Hippocampal formation (tissue), 2 donors: ENCODE measurements around the gene PSMB2.
"Not testable (repeated sequence)": the region's sequence is repeated elsewhere in the genome, so short reads cannot be mapped to it uniquely, and the experiment has no call there.

Experiments
- DNase-seq, 2 donors: peaks; one replicate each; lab custom pipeline; 2025; lab: John Stamatoyannopoulos, UW

PSMB2 gene

DNA sequence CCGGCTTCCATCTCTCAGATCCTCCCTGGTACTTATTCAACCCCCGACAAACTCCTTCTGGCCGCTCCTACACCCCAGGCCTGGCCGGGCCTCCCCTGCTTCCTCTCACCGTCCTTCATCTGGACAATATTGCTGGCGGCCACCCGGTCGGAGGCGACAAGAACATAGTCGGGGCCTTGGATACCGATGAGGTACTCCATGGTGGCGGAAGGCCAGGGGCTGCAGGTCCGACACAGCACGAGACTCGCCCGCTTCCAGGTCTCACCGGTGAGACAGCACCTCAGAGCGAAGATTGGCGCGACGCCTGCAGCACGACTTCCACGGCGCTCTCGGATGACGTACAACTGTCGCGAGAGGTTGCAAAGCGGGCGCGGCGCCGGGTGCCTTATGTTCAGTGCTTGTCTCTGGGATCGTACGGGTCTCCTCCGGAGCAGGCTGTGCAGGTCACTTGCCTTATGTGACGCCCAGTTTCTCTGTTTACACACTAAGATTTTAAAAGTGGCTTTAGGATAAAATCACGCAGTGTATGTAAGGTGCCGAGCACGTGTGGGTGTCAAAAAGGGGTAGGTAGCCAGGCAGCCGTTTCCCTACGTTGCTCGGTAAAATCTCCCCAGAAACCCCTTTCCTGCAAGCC is at the start of gene PSMB2:
PSMB2 (minus strand) TSS at position 294 of the 634 bp plus-strand sequence; CDS start at position 200, 94 bp downstream.
- peak; percentile 88 for DNase-seq

- DNase-seq, result no peak
These were observed 49.8 kb upstream of the PSMB2 start for GRCh38 chr1:35691080-35691479.

DNA sequence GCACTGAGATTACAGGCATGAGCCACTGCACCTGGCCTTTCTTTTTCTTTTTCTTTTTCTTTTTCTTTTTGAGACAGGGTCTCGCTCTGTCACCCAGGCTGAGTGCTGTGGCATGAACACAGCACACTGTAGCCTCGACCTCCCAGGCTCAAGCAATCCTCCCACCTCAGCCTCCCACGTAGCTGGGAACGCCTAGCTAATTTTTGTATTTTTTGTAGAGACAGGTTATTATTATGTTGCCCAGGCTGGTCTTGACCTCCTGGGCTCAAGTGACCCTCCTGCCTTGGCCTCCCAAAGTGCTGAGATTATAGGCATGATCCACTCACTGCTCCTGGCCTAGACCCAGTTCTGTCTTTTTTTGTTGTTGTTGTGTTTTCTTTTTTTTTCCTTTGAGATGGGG is 48.8 kb upstream of the PSMB2 start:
- DNase-seq, result not testable (repeated sequence)

DNA sequence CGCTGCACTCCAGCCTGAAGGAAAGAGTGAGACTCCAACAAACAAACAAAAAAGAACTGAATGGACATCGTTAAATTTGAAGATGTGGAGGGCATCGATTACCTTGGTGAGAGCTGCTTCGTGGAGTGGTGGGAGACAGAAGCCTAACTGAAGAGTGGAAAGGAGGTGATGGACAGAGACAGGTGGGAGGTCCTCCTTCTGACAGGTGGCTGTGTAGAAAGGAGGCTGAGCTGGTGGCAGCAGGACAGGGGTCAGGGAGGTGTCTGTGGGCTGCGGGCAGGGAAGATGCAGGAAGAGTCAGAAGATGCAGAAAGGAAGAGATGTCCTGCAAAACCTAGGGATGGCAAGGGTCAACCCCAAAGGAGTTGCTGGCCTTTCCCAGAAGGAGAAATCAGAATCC is 46.8 kb upstream of the PSMB2 start:
- no peak for DNase-seq

GRCh38 chr1:35683012-35683411 is 41.7 kb upstream of the PSMB2 start:
- no peak for DNase-seq

GRCh38 chr1:35680271-35680670 is 38.9 kb upstream of the PSMB2 start:
- no peak for DNase-seq

GRCh38 chr1:35675773-35676172 is 34.4 kb upstream of the PSMB2 start:
- DNase-seq, result no peak

GRCh38 chr1:35674111-35674510 is 32.8 kb upstream of the PSMB2 start:
- DNase-seq, result no peak

GRCh38 chr1:35672116-35672515 is 30.8 kb upstream of the PSMB2 start:
- DNase-seq, result no peak

GRCh38 chr1:35668506-35668905 is 27.2 kb upstream of the PSMB2 start:
- no peak for DNase-seq

DNA sequence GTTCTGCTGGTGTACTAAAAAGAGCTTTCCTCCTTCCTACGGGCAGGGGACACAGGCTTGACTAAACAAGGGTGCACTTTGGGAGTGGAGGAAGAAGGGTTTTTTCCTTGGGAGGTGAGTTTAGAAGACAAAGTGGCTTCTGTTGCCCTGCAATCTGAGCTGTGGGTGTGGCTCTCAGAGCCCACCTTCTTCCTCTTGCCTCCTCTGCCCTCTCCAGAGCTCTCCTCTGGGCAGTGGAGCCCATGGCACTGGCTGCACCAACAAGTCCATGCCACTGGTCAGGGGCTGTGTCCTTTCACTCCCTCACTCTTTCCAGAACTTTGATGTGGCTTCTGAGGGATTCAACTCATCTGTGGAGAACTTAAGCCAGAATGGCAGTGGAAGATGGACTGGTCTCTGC is 25.6 kb upstream of the PSMB2 start:
- no peak for DNase-seq

GRCh38 chr1:35666216-35666615 is 24.9 kb upstream of the PSMB2 start:
- DNase-seq, result no peak

GRCh38 chr1:35663434-35663833 is 22.1 kb upstream of the PSMB2 start:
- DNase-seq, result no peak

- no peak for DNase-seq
These were observed 20.1 kb upstream of the PSMB2 start for GRCh38 chr1:35661474-35661795.

DNA sequence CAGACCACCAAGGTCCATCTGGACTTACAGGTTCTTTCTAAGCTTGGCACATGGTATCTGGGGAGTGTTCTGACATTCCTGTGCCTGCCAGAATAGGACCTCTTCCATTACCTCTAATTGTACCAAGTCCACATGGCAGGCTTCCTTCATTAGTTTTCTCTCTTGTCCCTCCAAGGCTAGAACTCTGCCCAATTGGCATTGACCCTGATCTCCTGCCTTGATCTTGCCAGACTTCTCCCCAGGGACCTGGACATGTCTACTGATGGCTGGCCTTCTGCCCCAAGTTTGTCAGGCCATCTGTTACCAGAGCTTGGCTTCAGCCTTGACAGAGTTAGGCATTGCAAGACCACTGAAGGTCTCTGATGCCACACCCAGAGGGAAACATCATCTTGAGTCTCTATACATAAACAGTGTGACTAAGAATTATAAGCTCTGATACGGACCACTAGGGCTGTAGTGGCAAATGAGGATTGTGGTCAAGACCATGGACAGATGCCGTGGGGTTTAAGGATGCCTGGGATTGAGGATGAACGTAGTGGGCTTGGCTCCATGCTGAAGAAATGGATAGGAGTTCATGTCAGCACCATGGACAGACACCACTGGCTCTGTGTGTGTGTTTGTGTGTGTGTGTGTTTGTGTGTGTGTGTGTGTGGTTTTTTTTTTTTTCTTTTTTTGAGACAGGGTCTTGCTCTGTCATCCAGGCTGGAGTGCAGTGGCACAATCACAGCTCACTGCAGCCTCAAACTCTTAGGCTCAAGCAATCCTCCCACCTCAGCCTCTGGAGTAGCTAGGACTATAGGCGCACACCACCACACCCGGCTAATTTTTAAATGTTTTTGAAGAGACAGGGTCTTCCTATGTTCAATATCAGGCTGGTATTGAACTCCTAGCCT is 19.5 kb upstream of the PSMB2 start:
- DNase-seq, result no peak

- no peak for DNase-seq
These were observed 18.3 kb upstream of the PSMB2 start for GRCh38 chr1:35659589-35659988.

DNA sequence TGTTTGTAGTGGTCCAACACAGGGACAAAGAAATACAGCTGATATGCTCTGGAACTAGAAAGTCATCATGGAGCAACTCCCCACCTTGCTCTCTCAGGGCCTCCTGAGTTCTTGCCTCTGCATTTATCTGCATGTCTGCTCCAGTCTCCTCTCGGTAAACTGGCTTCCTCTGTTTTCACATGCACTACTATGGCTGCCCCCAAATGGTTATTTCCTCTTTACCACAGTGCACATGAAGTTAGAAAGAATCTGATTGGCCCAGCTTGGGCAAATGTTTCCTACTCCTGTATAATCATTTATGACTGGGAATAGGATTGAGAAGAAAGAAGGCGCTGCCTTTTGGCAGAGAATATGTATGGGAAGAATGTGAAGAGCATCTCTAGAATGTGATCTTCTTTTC is 16.5 kb upstream of the PSMB2 start:
- no peak for DNase-seq

DNA sequence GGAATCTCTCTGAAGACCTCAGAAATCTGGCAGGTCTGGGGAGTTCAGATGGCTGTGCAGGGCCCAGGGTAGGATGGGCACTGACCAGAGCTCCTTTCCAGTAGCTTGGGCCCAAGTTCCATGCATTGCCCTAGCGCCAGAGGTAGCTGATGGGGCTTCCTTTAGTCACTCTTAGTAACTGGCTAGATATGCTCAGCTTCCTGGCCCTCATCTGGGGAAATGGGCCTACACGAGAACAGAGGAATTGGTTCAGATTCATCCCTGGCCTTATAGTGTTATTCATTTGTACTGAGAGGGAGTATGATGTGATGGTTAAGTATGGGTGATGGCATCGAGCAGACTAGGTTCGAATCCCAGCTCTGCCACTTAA is 15.5 kb upstream of the PSMB2 start:
- no peak for DNase-seq

DNA sequence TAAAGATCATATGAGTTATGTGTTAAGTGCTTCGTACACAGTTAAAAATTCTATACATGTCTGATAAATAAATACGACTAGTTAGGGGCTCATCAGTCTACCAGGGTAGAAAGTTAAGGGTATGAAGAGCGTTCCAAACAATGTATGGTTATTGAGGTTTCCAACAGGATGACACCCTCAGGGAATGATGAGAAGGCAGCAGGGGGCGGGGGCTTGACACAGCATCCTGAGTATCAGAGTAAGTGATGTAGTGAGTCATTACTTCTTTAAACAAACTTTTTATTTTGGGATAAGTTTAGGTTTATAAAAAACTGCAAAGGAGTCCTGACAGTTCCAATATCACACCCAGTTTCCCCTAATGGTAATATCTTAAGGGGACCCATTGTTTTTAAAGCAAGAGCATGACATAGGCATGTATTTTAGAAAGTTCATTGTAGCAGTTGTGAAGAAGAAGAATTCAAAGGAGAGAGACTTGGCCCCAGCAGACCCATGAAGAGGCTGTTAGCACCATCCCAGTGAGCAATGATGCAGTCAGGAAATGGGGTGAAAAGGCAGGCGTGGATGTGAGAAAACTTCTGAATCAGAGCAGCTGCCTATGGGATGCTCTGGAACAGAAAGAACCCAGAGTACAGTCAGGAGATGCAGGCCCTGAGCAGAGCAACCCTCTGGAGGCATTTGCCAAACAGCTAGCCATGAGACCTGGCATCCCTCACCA is 15.0 kb upstream of the PSMB2 start:
- no peak for DNase-seq

GRCh38 chr1:35655196-35655595 is 13.9 kb upstream of the PSMB2 start:
- no peak for DNase-seq

- no peak for DNase-seq
These were observed 9.1 kb upstream of the PSMB2 start for GRCh38 chr1:35650416-35650815.

DNA sequence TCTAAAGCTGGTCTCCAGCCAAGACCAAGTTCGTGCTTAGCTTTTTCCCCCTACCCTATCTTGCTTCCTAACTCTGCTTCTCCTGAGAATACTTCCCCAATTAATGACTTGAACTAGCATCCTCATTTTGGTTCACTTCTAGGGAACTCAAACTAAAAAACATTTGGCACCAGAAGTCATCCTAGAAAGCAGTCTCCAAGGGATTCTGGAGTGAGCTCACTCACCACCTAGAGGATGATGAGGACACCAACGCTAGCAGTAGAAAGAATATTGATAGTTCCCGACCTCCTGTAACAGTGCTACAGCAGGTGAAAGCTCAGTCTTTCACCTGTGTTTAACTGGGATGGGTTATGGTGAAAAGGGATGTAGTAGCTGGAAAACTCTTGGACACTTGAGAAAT is 4.7 kb upstream of the PSMB2 start:
- DNase-seq, result no peak

DNA sequence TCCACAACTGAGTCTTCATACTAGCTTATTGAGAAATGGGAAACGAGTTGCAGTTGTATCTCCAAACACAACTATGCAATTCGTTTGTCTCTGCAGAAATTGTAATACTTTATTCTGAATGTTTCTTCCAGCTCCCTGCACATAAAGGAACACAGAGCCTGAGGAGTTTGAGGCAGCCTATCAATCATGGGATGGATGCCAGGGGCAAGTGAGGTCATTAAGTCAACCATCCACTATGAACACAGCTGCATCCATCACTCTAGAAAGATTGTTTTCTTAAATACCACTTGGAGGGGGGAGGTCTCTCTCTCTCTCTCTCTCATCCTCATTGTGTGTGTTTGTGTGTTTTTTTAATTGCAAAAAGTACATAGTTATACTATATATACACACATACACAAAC is 2.9 kb upstream of the PSMB2 start:
- no peak for DNase-seq
